HL-60 (cell line): ENCODE data around the gene GDAP2.

Source experiments
- DNase-seq, 2 experiments: peaks; one replicate each; pipeline ENCODE4 v3.0.0-alpha.2; 2010 to 2020; ENCODE audit warnings: low read depth in 1 of 2, low spot score in 1 of 2
- H3K27ac ChIP-seq: fragments of 250-450 bp; sonication (Bioruptor Pico); replicated peaks from 2 replicates; pipeline ENCODE4 v1.5.1; 2020; ENCODE audit warnings: mild to moderate bottlenecking, moderate library complexity
- H3K27me3 ChIP-seq: fragments of 250-450 bp; sonication (Bioruptor Pico); 2 replicates; pipeline ENCODE4 v1.5.1; 2021; ENCODE audit warnings: mild to moderate bottlenecking, moderate library complexity; ENCODE audit not compliant: insufficient read depth, poor library complexity, severe bottlenecking
- H3K4me3 ChIP-seq: replicated peaks from 2 replicates; pipeline ENCODE4 v1.5.1; 2011; ENCODE audit warnings: mild to moderate bottlenecking, control low read depth, low read length; ENCODE audit not compliant: insufficient read depth
- CTCF ChIP-seq: IDR thresholded peaks from one replicate; pipeline ENCODE4 v1.5.1; 2011; ENCODE audit warnings: low read length, control low read depth, inconsistent platforms; ENCODE audit not compliant: insufficient read depth
- GABPA ChIP-seq: IDR thresholded peaks from 2 replicates; pipeline ENCODE4 v1.6.1; 2012; ENCODE audit warnings: low read depth
- POLR2AphosphoS5 ChIP-seq: IDR thresholded peaks from 2 replicates; pipeline ENCODE4 v1.6.1; 2012; ENCODE audit warnings: low read depth
- REST ChIP-seq: IDR thresholded peaks from 2 replicates; pipeline ENCODE4 v1.6.1; 2012; ENCODE audit warnings: low read depth; ENCODE audit not compliant: insufficient replicate concordance
- SPI1 ChIP-seq: IDR thresholded peaks from 2 replicates; pipeline ENCODE4 v1.6.1; 2012; ENCODE audit warnings: low read depth, mild to moderate bottlenecking, borderline replicate concordance

Gene GDAP2

DNA sequence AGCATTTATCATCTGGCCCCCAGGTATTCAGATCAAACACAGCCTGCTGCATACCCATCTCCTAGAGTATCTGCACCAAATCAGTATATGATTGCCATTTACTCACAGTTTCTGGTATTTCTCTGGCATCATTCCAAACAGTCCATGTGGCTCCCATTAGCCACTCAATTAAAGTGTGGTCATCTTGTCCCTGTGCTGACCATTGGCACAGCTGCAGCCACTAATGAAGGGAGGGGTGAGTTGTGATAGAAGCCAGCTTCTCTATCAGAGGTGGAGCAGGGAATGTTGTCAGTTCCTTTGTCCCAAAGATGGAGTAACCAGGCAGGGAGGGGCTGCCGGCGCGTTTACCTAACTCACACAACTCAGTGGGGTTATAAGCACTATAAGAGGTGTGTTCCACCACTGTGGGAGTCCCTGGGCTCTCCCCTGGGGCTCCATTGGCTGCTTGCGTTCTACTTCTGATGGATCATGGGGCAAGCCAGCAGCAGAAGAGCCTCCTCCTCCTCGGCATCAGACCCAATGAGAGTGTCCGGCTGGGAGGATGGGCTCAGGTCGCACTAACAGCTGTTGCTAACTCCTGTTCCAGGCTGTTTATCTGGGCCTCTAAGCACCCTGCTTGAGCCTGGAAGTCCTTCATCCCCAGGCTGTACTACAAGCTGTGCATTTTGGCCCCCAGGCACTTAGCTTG lies 108.6 kb downstream of the GDAP2 start:
- Histone ChIP-seq H3K27ac (no peak overlapping the region), H3K4me3 (no peak overlapping the region), H3K27me3 (no peaks in the 10 kb centered on the region)
- TF ChIP-seq CTCF (no peak), REST (no peak), GABPA (no peak), POLR2AphosphoS5 (no peak), SPI1 (no peak)
- DNase-seq, result no peak

DNA sequence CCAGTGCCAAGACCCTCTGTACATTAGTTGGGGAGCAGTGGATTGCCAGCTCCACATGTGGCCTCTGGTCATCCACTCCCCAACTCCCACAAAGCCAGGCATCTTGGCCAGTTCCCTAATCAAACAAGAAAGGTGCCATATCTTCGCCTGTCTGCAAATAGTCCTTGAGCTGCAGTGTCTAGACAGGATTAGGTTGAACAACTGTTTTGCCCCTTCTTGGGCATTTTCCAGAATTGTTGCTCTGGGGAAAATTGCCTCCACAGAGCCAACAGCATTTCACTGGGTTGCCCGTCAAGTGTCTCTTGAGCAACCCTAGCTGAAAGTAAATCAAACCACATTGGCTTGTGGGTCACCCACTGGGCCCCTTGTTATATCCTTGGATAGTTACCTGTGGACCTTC lies 109.3 kb downstream of the GDAP2 start:
- no peak overlapping the region for H3K27ac ChIP-seq
- TF ChIP-seq REST, result no peak
- no peak for TF ChIP-seq CTCF
- no peak for TF ChIP-seq POLR2AphosphoS5
- no peak for TF ChIP-seq GABPA
- TF ChIP-seq SPI1, result no peak
- no peaks in the 10 kb centered on the region for H3K27me3 ChIP-seq
- DNase-seq, result no peak
- no peak overlapping the region for H3K4me3 ChIP-seq

GRCh38 chr1:117819301-117819700 lies 110.1 kb downstream of the GDAP2 start:
- no peak overlapping the region for H3K27ac ChIP-seq
- DNase-seq, result no peak
- TF ChIP-seq CTCF, result no peak
- no peak for TF ChIP-seq SPI1
- TF ChIP-seq POLR2AphosphoS5, result no peak
- TF ChIP-seq REST, result no peak
- TF ChIP-seq GABPA, result no peak
- H3K4me3 ChIP-seq, result no peak overlapping the region
- H3K27me3 ChIP-seq, result no peaks in the 10 kb centered on the region
